Right ventricle myocardium inferior (tissue), 1 donor: ENCODE data around the gene TRPV5. TPM values are rescaled to one million over a fixed set of nuclear protein-coding genes. Genes with fewer than 3 reads are reported as not detected.

Experiments
- ATAC-seq: fragments of 200-7000 bp; cut with Tn5 transposase; one replicate; pipeline ENCODE4 v1.9.1; 2020; ENCODE audit warnings: mild to moderate bottlenecking, moderate library complexity
- DNase-seq: peaks from one replicate; pipeline ENCODE4 v3.0.0; 2021; ENCODE audit errors: missing footprints
- intact Hi-C: fragments of 100-400 bp; cut with DNase I; formaldehyde crosslinking; loops from one replicate; pipeline ENCODE4 v1.11.0; 2022
- total RNA-seq: library from RNA; stranded (reverse); fragmentation: NEBNext Ultra II Directional; extraction: Animal tissue kit (Norgen Biotek cat#: 25700); gene quantifications from one replicate; pipeline ENCODE4 v1.2.1, GENCODE V29; 2021
- donor health status: DM: no; HTN: yes; CAD: no; lungs with severe emphysema.

TRPV5 gene
- total RNA-seq, 1 donor from 2014 or later = not detected

GRCh38 chr7:142943706-142944268 lies 10.2 kb upstream of the TRPV5 start:
- ATAC-seq (no peak), DNase-seq (no peak)
- intact Hi-C loops = no loop called here

DNA sequence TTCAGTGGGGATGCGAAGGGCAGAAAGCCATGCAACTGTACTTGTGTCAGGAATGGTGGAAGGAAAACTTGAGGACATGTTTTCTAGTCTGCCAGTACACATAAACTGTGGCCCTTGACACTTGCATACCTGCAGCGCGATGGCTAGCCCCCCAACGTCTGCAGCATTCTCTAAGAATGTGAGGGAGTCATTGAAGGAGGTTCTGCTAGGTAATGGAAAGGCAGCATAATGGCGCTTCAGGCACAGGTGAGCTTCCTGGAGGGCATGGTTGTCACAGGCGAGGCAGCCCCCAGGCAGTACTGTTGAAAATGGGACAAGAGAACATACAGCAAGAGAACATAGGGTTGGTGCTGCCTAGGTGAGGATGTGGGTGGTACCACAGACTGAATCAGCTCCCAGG lies 9.2 kb upstream of the TRPV5 start:
- intact Hi-C loops = no loop called here
- DNase-seq (no peak), ATAC-seq (no peak)

- DNase-seq (no peak), ATAC-seq (no peak)
- intact Hi-C loops = no loop called here
These were observed 8.0 kb upstream of the TRPV5 start for GRCh38 chr7:142941541-142941940.

DNA sequence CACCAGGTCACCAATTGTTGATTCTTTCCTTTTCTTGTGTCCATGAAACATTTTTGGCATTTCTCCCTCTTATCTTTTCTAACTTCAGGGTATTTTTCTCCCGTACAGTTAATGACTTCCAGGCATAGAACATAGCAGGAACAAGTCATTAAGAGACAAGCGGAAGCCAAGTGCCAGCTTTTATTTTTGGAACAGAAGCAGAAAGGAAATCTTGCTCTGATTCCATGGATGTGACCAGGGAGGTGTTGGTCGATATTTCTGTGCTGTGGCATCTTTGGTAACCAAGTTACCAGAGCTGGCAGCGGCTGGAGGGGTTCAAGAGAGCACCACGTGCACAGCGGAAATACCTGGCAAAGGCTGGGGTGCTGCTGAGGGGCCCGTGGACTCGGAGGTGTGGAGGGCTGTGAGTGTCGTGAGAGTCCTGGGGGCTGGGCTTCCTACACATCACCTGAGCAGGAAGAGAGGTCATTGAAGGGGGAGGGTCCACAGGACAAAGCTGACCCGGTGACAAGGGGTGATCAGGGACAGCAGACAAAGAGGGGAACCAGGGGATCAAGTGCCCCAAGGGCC lies 7.5 kb upstream of the TRPV5 start:
- DNase-seq (no peak), ATAC-seq (no peak)

GRCh38 chr7:142939226-142939910 lies 5.8 kb upstream of the TRPV5 start, which contains the start of gene LLCFC1:
Gene LLCFC1 (plus strand): TSS chr7:142939484. CDS start chr7:142939622, 138 bp downstream.
- DNase-seq (no peak), ATAC-seq (no peak)
- intact Hi-C loops = no loop called here

More for the DNA sequence above, 7.5 kb upstream of the TRPV5 start:
- intact Hi-C loops = no loop called here

- DNase-seq (no peak), ATAC-seq (no peak)
- intact Hi-C loops = no loop called here
These were observed 5.1 kb upstream of the TRPV5 start for GRCh38 chr7:142938611-142939010.

GRCh38 chr7:142935941-142936565 lies 2.5 kb upstream of the TRPV5 start:
- ATAC-seq (no peak), DNase-seq (no peak)
- intact Hi-C loops = no loop called here

- DNase-seq = no peak
- ATAC-seq = no peak
- intact Hi-C loops = no loop called here
These were observed 510 bp upstream of the TRPV5 start for GRCh38 chr7:142934056-142934455.

- ATAC-seq = no peak
- DNase-seq = no peak
- intact Hi-C loops = no loop called here
These were observed 462 bp downstream of the TRPV5 start for GRCh38 chr7:142933092-142933475.

DNA sequence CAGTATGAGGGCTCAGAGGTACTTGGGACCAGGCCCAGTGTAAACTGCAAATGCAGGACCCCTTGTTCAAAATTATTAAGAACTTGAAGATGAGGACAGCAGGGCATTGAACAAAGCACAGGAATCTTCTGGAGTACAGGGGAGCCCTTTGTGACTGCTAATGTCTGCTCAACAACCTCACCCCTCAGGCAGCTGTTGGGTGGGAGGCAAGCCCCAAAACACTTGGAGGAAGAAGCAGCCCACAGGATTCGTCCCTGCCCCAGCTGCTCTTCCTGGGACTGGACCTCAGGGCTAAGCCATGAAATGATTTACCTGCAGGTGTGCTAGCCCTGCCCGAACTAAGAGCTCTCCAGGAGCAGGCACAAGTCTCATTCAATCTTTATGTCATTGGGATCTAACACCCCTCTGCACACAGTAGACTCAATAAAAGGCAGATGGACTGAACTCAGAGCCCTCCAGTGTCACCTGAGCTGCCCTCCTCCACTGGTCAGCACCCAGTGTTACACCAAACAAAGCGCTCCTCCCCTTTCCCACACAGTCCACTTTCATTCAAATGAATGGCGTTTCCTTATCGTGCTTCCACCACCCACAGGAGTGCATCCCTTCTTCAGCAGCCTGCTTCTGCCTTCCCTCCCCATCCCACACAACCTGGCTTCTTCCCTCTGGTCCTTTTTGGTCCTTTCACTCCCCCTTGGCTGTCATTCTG lies 1.0 kb downstream of the TRPV5 start:
- intact Hi-C loops = no loop called here
- ATAC-seq (no peak), DNase-seq (no peak)

DNA sequence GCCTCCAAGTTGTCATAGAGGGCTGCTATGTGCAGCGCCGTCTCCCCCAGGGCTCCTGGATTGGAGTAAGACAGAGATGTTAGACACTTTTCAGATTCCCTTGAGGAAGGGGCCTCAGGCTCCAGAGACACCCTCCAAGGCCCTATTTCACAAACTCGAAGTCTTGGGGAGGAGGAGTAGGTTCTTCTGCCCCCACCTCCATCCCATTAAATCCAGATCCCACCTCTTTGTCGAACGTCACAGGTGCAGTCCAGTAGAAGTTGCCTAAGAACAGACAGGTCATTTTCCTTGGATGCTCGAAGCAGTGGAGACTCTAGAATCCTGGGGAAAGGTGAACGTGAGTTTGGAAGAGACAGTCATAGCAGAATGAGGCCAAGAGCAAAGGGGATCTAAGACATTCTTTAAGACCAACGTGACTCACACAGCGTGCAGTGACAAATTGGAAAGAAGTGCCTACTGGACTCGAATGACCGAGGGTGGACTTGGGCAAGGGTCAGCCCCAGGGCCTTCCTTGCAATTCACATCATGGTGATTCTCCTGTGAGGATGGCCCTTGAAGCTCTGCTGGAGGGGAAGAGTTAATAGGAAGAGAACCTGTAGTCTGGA lies 3.3 kb downstream of the TRPV5 start:
- intact Hi-C loops = no loop called here
- no peak for ATAC-seq
- DNase-seq = no peak

DNA sequence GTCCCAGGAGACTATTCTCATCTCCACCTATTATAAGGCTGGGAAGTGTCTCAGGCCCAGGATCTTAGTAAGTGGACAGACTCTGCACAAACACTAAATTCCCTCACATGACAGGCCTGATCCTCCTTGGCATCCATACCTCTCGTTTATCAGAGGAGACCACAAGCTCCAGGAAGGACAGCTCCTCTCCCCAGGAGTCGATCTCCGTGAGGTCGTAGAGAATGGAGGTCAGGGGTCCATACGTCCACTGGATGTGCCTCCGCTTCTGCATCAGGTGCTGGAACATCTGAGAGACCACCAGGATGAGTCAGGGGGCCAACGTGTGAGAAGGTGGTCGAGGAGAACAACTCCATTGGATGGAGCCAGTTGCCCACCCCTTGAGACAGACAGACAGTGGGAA lies 5.6 kb downstream of the TRPV5 start:
- intact Hi-C loops = no loop called here
- DNase-seq (no peak), ATAC-seq (no peak)

- DNase-seq (no peak), ATAC-seq (peak; percentile 72)
These were observed 6.3 kb downstream of the TRPV5 start for GRCh38 chr7:142927085-142927745.

DNA sequence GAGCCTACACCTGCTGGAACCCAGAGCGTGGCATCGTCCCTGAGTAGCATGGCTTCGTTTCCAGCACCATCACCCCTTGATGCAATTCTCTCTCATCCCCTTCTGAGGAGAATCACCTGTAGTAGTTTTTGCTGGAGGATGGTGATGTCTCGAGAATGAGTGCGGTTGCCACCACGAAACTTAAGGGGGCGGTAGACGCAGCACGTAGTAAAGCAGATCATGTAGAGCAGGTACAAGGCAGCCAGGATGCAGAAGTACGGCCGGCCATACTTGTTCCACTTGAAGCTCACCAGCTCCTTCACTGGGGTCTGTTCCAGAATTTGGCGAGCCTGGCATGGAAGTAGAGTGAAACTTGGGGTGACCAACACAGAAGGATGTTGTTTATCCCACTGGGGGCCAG lies 8.1 kb downstream of the TRPV5 start:
- DNase-seq (no peak), ATAC-seq (no peak)
- intact Hi-C loops = no loop called here

More at GRCh38 chr7:142927085-142927745, 6.3 kb downstream of the TRPV5 start:
- intact Hi-C loops = no loop called here

GRCh38 chr7:142923391-142923790 lies 10.2 kb downstream of the TRPV5 start:
- ATAC-seq = no peak
- DNase-seq = no peak
- intact Hi-C loops = no loop called here

GRCh38 chr7:142919656-142920055 lies 13.9 kb downstream of the TRPV5 start:
- ATAC-seq (no peak), DNase-seq (no peak)
- intact Hi-C loops = no loop called here

- DNase-seq = no peak
- ATAC-seq = no peak
- intact Hi-C loops = no loop called here
These were observed 14.6 kb downstream of the TRPV5 start for GRCh38 chr7:142918901-142919300.

DNA sequence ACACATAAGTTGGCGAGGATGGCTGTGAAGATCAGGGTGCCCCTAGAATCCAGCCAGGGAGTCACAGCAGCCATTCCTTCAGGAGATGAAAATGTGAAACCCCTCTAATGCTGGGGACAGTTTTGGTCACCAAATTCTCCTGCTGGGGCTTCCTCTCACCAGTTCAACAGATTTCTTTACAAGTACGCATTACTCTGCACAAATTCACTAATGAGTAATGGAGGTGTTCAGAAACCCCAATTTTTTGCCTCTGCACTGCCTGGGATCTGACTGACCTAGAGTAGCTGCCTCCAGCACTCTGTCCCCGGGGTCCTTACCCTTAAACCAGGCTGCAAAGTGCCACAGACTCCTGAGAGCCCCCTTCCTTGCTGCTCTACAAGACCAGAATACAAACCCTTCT lies 16.1 kb downstream of the TRPV5 start:
- ATAC-seq (no peak), DNase-seq (no peak)
- intact Hi-C loops = no loop called here

- ATAC-seq (no peak), DNase-seq (no peak)
- intact Hi-C loops = no loop called here
These were observed 17.0 kb downstream of the TRPV5 start for GRCh38 chr7:142916508-142916907.
